ENCODE measurements around the gene PHTF2.

The PHTF2 gene

DNA sequence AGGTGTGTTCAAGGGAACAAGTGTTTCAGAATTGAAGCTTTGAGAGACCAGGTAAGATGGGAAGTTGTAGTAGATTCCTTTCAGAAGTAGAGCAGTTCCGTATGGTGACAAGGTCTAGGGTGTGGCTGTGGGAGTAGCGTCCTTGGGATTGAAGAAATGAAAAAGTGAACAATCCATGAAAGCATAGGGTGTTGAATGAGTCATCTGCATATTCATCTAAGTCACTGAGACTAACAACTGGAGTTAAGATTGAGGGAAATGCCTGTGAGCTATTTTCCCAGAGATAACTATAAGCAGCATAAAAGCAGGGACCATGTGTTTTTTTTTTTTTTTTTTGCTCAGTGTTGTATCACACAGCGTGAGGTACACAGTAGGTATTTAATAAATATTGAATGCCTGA lies 134.8 kb downstream of the PHTF2 start:
- no peaks in the 10 kb centered on the region for H3K27me3 ChIP-seq (ENCODE audit: control insufficient read depth, insufficient read depth, low read length)
- H3K36me3 ChIP-seq (ENCODE audit: control insufficient read depth, insufficient read depth, low read length), result 0 out of 2 replicates have a peak, but pooled peaks cover 3% of the 10 kb centered on the region
- no peaks in the 10 kb centered on the region for H3K9me3 ChIP-seq (ENCODE audit: control insufficient read depth, insufficient read depth, low read length)
- H3K27ac ChIP-seq (ENCODE audit: low read depth, low read length), result no peak overlapping the region
- no peak overlapping the region for H3K4me3 ChIP-seq (ENCODE audit: low read depth, low read length)
- H3K4me1 ChIP-seq (ENCODE audit: control insufficient read depth, insufficient read depth, low read length), result peaks cover 13% of the 10 kb centered on the region
- no peak overlapping the region for H3K9ac ChIP-seq (ENCODE audit: low read depth, low read length)

DNA sequence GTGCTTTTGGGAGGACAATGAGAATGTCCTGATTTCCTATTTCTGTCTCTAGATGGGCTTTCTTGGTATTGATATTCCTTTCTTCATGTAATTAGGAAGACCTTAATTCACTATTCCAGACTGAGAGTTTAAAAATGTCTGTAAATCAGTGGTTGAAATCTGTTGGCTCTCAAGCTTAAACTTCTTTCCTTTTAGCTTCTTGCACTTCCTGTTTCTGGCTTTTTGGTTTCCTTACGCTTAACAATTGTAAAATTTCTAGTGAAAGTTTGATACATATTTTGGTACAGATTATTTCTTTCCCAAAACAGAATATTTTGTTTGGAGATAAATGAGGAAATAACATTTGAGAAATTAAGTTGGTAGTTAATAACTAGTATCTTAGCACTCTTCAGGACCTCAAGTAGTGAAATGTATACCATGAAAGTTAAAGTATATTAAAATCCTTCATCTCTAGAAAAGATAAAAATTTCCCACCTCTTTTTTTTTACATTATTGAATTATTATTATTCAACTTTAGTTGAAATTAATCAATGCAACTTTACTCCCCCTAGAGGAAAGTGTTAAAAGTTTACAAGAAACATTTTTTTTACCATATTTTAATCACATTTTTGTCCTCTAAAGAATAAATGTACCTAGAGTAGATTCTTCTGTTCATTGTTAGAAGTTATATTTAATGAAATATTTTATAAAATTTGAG lies 137.2 kb downstream of the PHTF2 start:
- no peaks in the 10 kb centered on the region for H3K9me3 ChIP-seq (ENCODE audit: control insufficient read depth, insufficient read depth, low read length)
- H3K27me3 ChIP-seq (ENCODE audit: control insufficient read depth, insufficient read depth, low read length), result no peaks in the 10 kb centered on the region
- no peak overlapping the region for H3K4me3 ChIP-seq (ENCODE audit: low read depth, low read length)
- H3K36me3 ChIP-seq (ENCODE audit: control insufficient read depth, insufficient read depth, low read length), result no peaks in the 10 kb centered on the region
- H3K27ac ChIP-seq (ENCODE audit: low read depth, low read length), result no peak overlapping the region
- H3K4me1 ChIP-seq (ENCODE audit: control insufficient read depth, insufficient read depth, low read length), result peaks cover 13% of the 10 kb centered on the region
- H3K9ac ChIP-seq (ENCODE audit: low read depth, low read length), result no peak overlapping the region

GRCh38 chr7:77940647-77941046 lies 142.1 kb downstream of the PHTF2 start:
- Histone ChIP-seq H3K27ac (ENCODE audit: low read depth, low read length) (no peak overlapping the region), H3K9me3 (ENCODE audit: control insufficient read depth, insufficient read depth, low read length) (no peaks in the 10 kb centered on the region), H3K4me3 (ENCODE audit: low read depth, low read length) (no peak overlapping the region), H3K36me3 (ENCODE audit: control insufficient read depth, insufficient read depth, low read length) (no peaks in the 10 kb centered on the region), H3K9ac (ENCODE audit: low read depth, low read length) (no peak overlapping the region), H3K4me1 (ENCODE audit: control insufficient read depth, insufficient read depth, low read length) (no peaks in the 10 kb centered on the region), H3K27me3 (ENCODE audit: control insufficient read depth, insufficient read depth, low read length) (no peaks in the 10 kb centered on the region)

DNA sequence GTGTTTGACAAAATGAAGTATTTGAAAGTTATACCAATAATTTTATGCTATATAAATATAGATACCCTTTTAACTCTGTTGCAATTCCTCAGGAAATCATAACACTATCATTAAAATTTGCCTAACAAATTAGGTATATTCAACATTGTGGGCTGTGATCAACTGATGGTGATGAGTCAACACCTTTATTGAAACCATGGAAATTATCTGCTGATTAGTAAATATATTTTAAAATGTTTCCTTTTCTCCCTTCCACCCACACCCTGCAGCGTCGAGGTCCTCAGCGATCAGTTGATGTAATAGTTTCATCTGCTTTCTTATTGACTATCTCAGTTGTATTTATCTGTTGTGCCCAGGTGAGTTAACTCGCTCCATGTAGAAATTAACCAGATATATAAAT lies 143.9 kb downstream of the PHTF2 start:
- no peaks in the 10 kb centered on the region for H3K36me3 ChIP-seq (ENCODE audit: control insufficient read depth, insufficient read depth, low read length)
- no peak overlapping the region for H3K4me3 ChIP-seq (ENCODE audit: low read depth, low read length)
- H3K27me3 ChIP-seq (ENCODE audit: control insufficient read depth, insufficient read depth, low read length), result no peaks in the 10 kb centered on the region
- H3K9ac ChIP-seq (ENCODE audit: low read depth, low read length), result no peak overlapping the region
- no peaks in the 10 kb centered on the region for H3K9me3 ChIP-seq (ENCODE audit: control insufficient read depth, insufficient read depth, low read length)
- no peaks in the 10 kb centered on the region for H3K4me1 ChIP-seq (ENCODE audit: control insufficient read depth, insufficient read depth, low read length)
- H3K27ac ChIP-seq (ENCODE audit: low read depth, low read length), result no peak overlapping the region

DNA sequence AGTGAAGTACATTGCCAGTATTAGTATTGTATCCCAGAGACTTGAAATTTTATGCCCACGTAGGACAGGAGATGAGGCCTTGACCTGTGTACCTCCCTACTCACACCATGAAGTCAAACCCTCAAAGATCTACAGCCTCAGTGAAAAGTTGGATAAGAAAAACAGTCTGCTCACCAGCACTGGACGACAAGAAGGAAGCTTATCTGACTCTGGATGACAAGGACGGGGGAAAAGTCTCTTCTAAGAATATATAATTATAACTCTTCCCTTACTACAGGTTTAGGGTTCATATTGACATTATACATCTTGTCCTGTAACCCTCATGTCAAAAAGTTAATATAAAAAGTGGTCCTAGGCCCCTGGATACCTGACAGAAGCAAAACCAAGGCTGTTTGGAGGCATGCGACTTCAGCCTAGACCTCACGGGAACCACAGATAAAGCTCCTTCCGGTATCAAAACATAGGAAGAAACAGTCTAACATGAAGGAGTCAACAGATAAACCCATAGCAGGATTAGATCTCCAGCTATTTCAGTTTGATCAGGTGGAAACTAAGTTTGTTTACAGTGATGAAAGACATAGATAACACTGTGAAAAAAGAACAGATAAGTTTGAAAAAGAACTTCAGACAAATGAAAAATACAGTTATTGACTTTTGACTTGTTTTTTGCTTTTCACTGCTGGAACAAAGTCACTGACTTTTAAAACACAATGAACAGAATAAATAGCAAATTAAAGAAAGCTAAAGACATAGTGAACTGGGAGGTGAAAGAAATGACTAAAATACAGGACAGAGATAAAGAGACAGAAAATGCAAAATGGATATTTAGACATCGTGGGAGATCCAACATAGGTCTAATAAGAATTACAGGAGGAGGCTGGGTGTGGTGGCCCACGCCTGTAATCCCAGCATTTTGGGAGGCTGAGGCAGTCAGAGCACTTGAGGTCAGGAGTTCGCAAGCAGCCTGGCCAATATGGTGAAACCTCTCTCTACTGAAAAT lies 145.9 kb downstream of the PHTF2 start:
- Histone ChIP-seq H3K4me1 (ENCODE audit: control insufficient read depth, insufficient read depth, low read length) (no peaks in the 10 kb centered on the region), H3K4me3 (ENCODE audit: low read depth, low read length) (no peak overlapping the region), H3K27ac (ENCODE audit: low read depth, low read length) (no peak overlapping the region), H3K36me3 (ENCODE audit: control insufficient read depth, insufficient read depth, low read length) (no peaks in the 10 kb centered on the region), H3K27me3 (ENCODE audit: control insufficient read depth, insufficient read depth, low read length) (no peaks in the 10 kb centered on the region), H3K9ac (ENCODE audit: low read depth, low read length) (no peak overlapping the region), H3K9me3 (ENCODE audit: control insufficient read depth, insufficient read depth, low read length) (no peaks in the 10 kb centered on the region)

GRCh38 chr7:77950548-77950947 lies 152.0 kb downstream of the PHTF2 start:
- no peak overlapping the region for H3K4me3 ChIP-seq (ENCODE audit: low read depth, low read length)
- no peaks in the 10 kb centered on the region for H3K27me3 ChIP-seq (ENCODE audit: control insufficient read depth, insufficient read depth, low read length)
- no peak overlapping the region for H3K27ac ChIP-seq (ENCODE audit: low read depth, low read length)
- no peaks in the 10 kb centered on the region for H3K9me3 ChIP-seq (ENCODE audit: control insufficient read depth, insufficient read depth, low read length)
- H3K4me1 ChIP-seq (ENCODE audit: control insufficient read depth, insufficient read depth, low read length), result no peaks in the 10 kb centered on the region
- H3K36me3 ChIP-seq (ENCODE audit: control insufficient read depth, insufficient read depth, low read length), result no peaks in the 10 kb centered on the region
- H3K9ac ChIP-seq (ENCODE audit: low read depth, low read length), result no peak overlapping the region

GRCh38 chr7:77954773-77955555 lies 156.4 kb downstream of the PHTF2 start:
- Histone ChIP-seq H3K36me3 (ENCODE audit: control insufficient read depth, insufficient read depth, low read length) (no peaks in the 10 kb centered on the region), H3K9ac (ENCODE audit: low read depth, low read length) (no peak overlapping the region), H3K4me3 (ENCODE audit: low read depth, low read length) (no peak overlapping the region), H3K27ac (ENCODE audit: low read depth, low read length) (no peak overlapping the region), H3K4me1 (ENCODE audit: control insufficient read depth, insufficient read depth, low read length) (no peaks in the 10 kb centered on the region), H3K27me3 (ENCODE audit: control insufficient read depth, insufficient read depth, low read length) (no peaks in the 10 kb centered on the region), H3K9me3 (ENCODE audit: control insufficient read depth, insufficient read depth, low read length) (no peaks in the 10 kb centered on the region)

- H3K36me3 ChIP-seq (ENCODE audit: control insufficient read depth, insufficient read depth, low read length), result no peaks in the 10 kb centered on the region
- no peaks in the 10 kb centered on the region for H3K27me3 ChIP-seq (ENCODE audit: control insufficient read depth, insufficient read depth, low read length)
- H3K27ac ChIP-seq (ENCODE audit: low read depth, low read length), result no peak overlapping the region
- H3K9me3 ChIP-seq (ENCODE audit: control insufficient read depth, insufficient read depth, low read length), result no peaks in the 10 kb centered on the region
- no peak overlapping the region for H3K9ac ChIP-seq (ENCODE audit: low read depth, low read length)
- H3K4me3 ChIP-seq (ENCODE audit: low read depth, low read length), result no peak overlapping the region
- no peaks in the 10 kb centered on the region for H3K4me1 ChIP-seq (ENCODE audit: control insufficient read depth, insufficient read depth, low read length)
These were observed 159.9 kb downstream of the PHTF2 start for GRCh38 chr7:77958436-77958835.

GRCh38 chr7:77959080-77959479 lies 160.5 kb downstream of the PHTF2 start:
- Histone ChIP-seq H3K27ac (ENCODE audit: low read depth, low read length) (no peak overlapping the region), H3K27me3 (ENCODE audit: control insufficient read depth, insufficient read depth, low read length) (no peaks in the 10 kb centered on the region), H3K36me3 (ENCODE audit: control insufficient read depth, insufficient read depth, low read length) (no peaks in the 10 kb centered on the region), H3K4me1 (ENCODE audit: control insufficient read depth, insufficient read depth, low read length) (no peaks in the 10 kb centered on the region), H3K9ac (ENCODE audit: low read depth, low read length) (no peak overlapping the region), H3K4me3 (ENCODE audit: low read depth, low read length) (no peak overlapping the region), H3K9me3 (ENCODE audit: control insufficient read depth, insufficient read depth, low read length) (no peaks in the 10 kb centered on the region)

- Histone ChIP-seq H3K4me3 (ENCODE audit: low read depth, low read length) (no peak overlapping the region), H3K36me3 (ENCODE audit: control insufficient read depth, insufficient read depth, low read length) (no peaks in the 10 kb centered on the region), H3K9me3 (ENCODE audit: control insufficient read depth, insufficient read depth, low read length) (no peaks in the 10 kb centered on the region), H3K9ac (ENCODE audit: low read depth, low read length) (no peak overlapping the region), H3K27me3 (ENCODE audit: control insufficient read depth, insufficient read depth, low read length) (no peaks in the 10 kb centered on the region), H3K27ac (ENCODE audit: low read depth, low read length) (no peak overlapping the region), H3K4me1 (ENCODE audit: control insufficient read depth, insufficient read depth, low read length) (no peaks in the 10 kb centered on the region)
These were observed 161.8 kb downstream of the PHTF2 start for GRCh38 chr7:77960336-77960735.

All from HUES48 (cell line).